Measurements from ENCODE around the gene KRT76.

DNA sequence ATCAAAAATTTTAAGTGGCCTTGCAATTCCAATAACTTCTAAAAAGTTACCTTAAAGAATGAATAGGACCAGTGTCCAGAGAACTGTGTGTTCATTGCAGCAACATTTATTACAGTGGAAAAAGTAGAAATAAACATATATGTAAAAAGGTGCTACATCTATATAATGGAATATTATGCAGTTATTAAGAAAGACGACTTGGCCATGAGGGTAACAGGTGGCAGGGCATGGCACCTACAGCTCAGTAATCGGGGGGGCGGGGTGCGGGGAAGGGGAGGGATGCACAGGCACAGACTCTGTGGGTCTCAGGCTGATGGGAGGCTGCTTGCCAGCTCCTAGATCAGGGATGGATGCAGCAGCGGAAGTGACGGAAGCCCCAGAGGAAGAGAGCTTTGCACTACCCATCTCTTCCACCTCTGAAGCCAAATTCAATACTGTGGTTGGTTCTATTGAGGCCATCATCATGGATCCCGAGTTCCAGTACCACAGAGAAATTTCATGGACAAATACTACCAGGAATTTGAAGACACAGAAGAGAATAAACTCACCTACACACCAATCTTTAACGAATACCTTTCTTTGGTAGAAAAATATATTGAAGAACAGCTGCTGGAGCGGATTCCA, 14.0 kb downstream of the KRT76 start:
- TF ChIP-seq NFRKB (IDR thresholded peaks at IDR 0.05) (no peak), FOXM1 (IDR thresholded peaks at IDR 0.05; ENCODE audit: borderline replicate concordance) (no peak), BHLHE40 (IDR thresholded peaks at IDR 0.05; ENCODE audit: borderline replicate concordance) (no peak)

Measured in HEK293T (cell line).